ENCODE measurements around the gene MESP2. TPM values are rescaled to one million over a fixed set of nuclear protein-coding genes. Genes with fewer than 3 reads are reported as not detected.

Gene MESP2
- total and polyA plus RNA-seq, 2 of the 13 experiments (the other 11 are each of a cell fraction or from before 2014, with no cell fraction given) = not detected

DNA sequence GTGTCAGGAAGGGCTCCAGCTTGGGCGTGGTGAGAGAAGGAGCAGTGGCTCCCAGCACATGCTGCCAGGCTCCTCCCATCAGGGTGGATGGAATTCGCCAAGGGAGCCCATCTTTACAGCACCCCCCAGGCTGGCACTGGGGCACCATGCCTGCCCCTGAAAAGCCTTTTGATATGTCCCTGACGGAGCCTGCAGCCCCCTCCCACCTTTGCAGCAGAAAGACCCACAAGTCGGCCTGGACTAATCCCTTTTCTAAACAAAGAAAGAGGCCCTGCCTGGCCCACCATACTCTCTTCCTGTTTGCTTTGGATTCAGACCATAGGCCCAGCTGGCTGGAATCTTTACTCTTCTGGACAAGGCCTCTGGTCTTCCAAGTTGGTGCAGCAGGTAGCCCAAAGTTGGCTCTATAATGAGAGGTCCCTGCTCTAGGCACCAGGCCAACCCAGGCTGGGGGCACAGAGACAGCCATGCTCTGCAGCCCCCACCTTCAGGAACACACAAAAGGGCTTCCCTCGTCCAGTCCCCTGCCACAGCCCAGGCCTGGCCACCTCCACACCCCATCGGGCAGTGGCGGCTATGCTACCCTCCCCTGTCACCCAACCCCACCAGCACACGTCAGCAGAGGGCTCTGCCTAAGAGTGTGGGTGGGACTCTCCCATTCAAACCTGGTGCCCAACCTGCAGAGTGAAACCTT lies 33.1 kb downstream of the MESP2 start (continued):
- TF ChIP-seq, protein P1, sequence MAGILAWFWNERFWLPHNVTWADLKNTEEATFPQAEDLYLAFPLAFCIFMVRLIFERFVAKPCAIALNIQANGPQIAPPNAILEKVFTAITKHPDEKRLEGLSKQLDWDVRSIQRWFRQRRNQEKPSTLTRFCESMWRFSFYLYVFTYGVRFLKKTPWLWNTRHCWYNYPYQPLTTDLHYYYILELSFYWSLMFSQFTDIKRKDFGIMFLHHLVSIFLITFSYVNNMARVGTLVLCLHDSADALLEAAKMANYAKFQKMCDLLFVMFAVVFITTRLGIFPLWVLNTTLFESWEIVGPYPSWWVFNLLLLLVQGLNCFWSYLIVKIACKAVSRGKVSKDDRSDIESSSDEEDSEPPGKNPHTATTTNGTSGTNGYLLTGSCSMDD (CRISPR knock-in tag; IDR thresholded peaks at IDR 0.05) = no peak
- TF ChIP-seq U2AF2 (IDR thresholded peaks at IDR 0.05; ENCODE audit: low read depth, low read length) = no peak
- no peak for TF ChIP-seq SP4 (CRISPR knock-in tag; IDR thresholded peaks at IDR 0.05)
- 0 out of 2 replicates have a peak, but pooled peaks have one; percentile 52 for TF ChIP-seq PAF1 (CRISPR knock-in tag; IDR thresholded peaks at IDR 0.05)
- no peak; the same call in 1 of the 2 replicates for TF ChIP-seq ZNF703 (CRISPR knock-in tag; IDR thresholded peaks at IDR 0.05; ENCODE audit: borderline replicate concordance)
- TF ChIP-seq ZBTB21 (CRISPR knock-in tag; IDR thresholded peaks at IDR 0.05) = no peak
- peak; percentile 75; the same call in 1 of the 2 replicates for TF ChIP-seq ZNF331 (CRISPR knock-in tag; IDR thresholded peaks at IDR 0.05)
- TF ChIP-seq TBX3 (IDR thresholded peaks at IDR 0.05; ENCODE audit: borderline replicate concordance) = no peak
- peak; percentile 96 for TF ChIP-seq MTA1 (CRISPR knock-in tag; IDR thresholded peaks at IDR 0.05; ENCODE audit: borderline replicate concordance)
- TF ChIP-seq ZNF543 (CRISPR knock-in tag; IDR thresholded peaks at IDR 0.05) = no peak
- TF ChIP-seq, protein P2, sequence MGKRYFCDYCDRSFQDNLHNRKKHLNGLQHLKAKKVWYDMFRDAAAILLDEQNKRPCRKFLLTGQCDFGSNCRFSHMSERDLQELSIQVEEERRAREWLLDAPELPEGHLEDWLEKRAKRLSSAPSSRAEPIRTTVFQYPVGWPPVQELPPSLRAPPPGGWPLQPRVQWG (CRISPR knock-in tag; IDR thresholded peaks at IDR 0.05; ENCODE audit: borderline replicate concordance, low read depth) = no peak
- TF ChIP-seq, protein P3, sequence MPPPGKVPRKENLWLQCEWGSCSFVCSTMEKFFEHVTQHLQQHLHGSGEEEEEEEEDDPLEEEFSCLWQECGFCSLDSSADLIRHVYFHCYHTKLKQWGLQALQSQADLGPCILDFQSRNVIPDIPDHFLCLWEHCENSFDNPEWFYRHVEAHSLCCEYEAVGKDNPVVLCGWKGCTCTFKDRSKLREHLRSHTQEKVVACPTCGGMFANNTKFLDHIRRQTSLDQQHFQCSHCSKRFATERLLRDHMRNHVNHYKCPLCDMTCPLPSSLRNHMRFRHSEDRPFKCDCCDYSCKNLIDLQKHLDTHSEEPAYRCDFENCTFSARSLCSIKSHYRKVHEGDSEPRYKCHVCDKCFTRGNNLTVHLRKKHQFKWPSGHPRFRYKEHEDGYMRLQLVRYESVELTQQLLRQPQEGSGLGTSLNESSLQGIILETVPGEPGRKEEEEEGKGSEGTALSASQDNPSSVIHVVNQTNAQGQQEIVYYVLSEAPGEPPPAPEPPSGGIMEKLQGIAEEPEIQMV (CRISPR knock-in tag; IDR thresholded peaks at IDR 0.05; ENCODE audit: low read depth) = no peak
- TF ChIP-seq ZFYVE20 (CRISPR knock-in tag; IDR thresholded peaks at IDR 0.05; ENCODE audit: borderline replicate concordance, low read depth) = no peak
- TF ChIP-seq, protein P4, sequence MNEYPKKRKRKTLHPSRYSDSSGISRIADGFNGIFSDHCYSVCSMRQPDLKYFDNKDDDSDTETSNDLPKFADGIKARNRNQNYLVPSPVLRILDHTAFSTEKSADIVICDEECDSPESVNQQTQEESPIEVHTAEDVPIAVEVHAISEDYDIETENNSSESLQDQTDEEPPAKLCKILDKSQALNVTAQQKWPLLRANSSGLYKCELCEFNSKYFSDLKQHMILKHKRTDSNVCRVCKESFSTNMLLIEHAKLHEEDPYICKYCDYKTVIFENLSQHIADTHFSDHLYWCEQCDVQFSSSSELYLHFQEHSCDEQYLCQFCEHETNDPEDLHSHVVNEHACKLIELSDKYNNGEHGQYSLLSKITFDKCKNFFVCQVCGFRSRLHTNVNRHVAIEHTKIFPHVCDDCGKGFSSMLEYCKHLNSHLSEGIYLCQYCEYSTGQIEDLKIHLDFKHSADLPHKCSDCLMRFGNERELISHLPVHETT (CRISPR knock-in tag; conservative IDR thresholded peaks at IDR 0.05) = no peak
- TF ChIP-seq NRL (CRISPR knock-in tag; IDR thresholded peaks at IDR 0.05; ENCODE audit: borderline replicate concordance) = no peak
- TF ChIP-seq ZNF879 (CRISPR knock-in tag; IDR thresholded peaks at IDR 0.05) = no peak
- TF ChIP-seq, protein P5, sequence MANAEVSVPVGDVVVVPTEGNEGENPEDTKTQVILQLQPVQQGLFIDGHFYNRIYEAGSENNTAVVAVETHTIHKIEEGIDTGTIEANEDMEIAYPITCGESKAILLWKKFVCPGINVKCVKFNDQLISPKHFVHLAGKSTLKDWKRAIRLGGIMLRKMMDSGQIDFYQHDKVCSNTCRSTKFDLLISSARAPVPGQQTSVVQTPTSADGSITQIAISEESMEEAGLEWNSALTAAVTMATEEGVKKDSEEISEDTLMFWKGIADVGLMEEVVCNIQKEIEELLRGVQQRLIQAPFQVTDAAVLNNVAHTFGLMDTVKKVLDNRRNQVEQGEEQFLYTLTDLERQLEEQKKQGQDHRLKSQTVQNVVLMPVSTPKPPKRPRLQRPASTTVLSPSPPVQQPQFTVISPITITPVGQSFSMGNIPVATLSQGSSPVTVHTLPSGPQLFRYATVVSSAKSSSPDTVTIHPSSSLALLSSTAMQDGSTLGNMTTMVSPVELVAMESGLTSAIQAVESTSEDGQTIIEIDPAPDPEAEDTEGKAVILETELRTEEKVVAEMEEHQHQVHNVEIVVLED (CRISPR knock-in tag; IDR thresholded peaks at IDR 0.05; ENCODE audit: borderline replicate concordance) = no peak
- TF ChIP-seq, protein P6, sequence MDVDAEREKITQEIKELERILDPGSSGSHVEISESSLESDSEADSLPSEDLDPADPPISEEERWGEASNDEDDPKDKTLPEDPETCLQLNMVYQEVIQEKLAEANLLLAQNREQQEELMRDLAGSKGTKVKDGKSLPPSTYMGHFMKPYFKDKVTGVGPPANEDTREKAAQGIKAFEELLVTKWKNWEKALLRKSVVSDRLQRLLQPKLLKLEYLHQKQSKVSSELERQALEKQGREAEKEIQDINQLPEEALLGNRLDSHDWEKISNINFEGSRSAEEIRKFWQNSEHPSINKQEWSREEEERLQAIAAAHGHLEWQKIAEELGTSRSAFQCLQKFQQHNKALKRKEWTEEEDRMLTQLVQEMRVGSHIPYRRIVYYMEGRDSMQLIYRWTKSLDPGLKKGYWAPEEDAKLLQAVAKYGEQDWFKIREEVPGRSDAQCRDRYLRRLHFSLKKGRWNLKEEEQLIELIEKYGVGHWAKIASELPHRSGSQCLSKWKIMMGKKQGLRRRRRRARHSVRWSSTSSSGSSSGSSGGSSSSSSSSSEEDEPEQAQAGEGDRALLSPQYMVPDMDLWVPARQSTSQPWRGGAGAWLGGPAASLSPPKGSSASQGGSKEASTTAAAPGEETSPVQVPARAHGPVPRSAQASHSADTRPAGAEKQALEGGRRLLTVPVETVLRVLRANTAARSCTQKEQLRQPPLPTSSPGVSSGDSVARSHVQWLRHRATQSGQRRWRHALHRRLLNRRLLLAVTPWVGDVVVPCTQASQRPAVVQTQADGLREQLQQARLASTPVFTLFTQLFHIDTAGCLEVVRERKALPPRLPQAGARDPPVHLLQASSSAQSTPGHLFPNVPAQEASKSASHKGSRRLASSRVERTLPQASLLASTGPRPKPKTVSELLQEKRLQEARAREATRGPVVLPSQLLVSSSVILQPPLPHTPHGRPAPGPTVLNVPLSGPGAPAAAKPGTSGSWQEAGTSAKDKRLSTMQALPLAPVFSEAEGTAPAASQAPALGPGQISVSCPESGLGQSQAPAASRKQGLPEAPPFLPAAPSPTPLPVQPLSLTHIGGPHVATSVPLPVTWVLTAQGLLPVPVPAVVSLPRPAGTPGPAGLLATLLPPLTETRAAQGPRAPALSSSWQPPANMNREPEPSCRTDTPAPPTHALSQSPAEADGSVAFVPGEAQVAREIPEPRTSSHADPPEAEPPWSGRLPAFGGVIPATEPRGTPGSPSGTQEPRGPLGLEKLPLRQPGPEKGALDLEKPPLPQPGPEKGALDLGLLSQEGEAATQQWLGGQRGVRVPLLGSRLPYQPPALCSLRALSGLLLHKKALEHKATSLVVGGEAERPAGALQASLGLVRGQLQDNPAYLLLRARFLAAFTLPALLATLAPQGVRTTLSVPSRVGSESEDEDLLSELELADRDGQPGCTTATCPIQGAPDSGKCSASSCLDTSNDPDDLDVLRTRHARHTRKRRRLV (CRISPR knock-in tag; IDR thresholded peaks at IDR 0.05) = no peak
